HG03571 (cell line): ENCODE results near the gene BICRAL.
"Not testable (repeated sequence)": the region's sequence is repeated elsewhere in the genome, so short reads cannot be mapped to it uniquely, and the experiment has no call there.

Experiments
- ATAC-seq: cut with Tn5 transposase; IDR thresholded peaks from one replicate; pipeline ENCODE4 v1.9.1; 2021; ENCODE audit not compliant: unreplicated experiment

BICRAL gene

GRCh38 chr6:42894041-42894828 lies 112.4 kb downstream of the BICRAL start:
- not testable (repeated sequence) for ATAC-seq

- ATAC-seq, result no peak
These were observed 114.4 kb downstream of the BICRAL start for GRCh38 chr6:42896178-42896719.

- ATAC-seq, result no peak
These were observed 117.1 kb downstream of the BICRAL start for GRCh38 chr6:42898891-42899361.

GRCh38 chr6:42899871-42900270 lies 118.0 kb downstream of the BICRAL start:
- ATAC-seq, result no peak

- peak; percentile 68 for ATAC-seq
These were observed 119.7 kb downstream of the BICRAL start for GRCh38 chr6:42901538-42901957.

GRCh38 chr6:42902429-42903263 lies 120.8 kb downstream of the BICRAL start:
- ATAC-seq, result not testable (repeated sequence)

- no peak for ATAC-seq
These were observed 122.6 kb downstream of the BICRAL start for GRCh38 chr6:42904467-42904866.

GRCh38 chr6:42907336-42907735 lies 125.5 kb downstream of the BICRAL start:
- ATAC-seq, result no peak

GRCh38 chr6:42909835-42910234 lies 128.0 kb downstream of the BICRAL start:
- no peak for ATAC-seq

- no peak for ATAC-seq
These were observed 129.5 kb downstream of the BICRAL start for GRCh38 chr6:42911171-42912021.

- ATAC-seq, result no peak
These were observed 132.7 kb downstream of the BICRAL start for GRCh38 chr6:42914546-42914945.

GRCh38 chr6:42915732-42916131 lies 133.9 kb downstream of the BICRAL start, which contains the start of gene PTCRA:
PTCRA (plus strand) TSS chr6:42916053; CDS start chr6:42916070, 17 bp downstream.
- ATAC-seq, result no peak

- no peak for ATAC-seq
These were observed 134.4 kb downstream of the BICRAL start for GRCh38 chr6:42916288-42916687.
